Hepatocyte (in vitro differentiated cells): Measurements from ENCODE around the gene RAP1GAP2. TPM values are rescaled to one million over a fixed set of nuclear protein-coding genes. Genes with fewer than 3 reads are reported as not detected.

Experiments used
- DNase-seq: peaks from one replicate; pipeline ENCODE4 v3.0.0-alpha.2; 2016; ENCODE audit warnings: low spot score
- H2AFZ ChIP-seq: fragments of 200-600 bp; sonication (generic); 2 replicates; pipeline ENCODE4 v1.6.0; 2016; ENCODE audit warnings: antibody characterized with exemption, mild to moderate bottlenecking
- H3K27ac ChIP-seq: fragments of 200-600 bp; sonication (generic); 2 replicates; pipeline ENCODE4 v1.5.1; 2016; ENCODE audit warnings: mild to moderate bottlenecking
- H3K27me3 ChIP-seq: fragments of 200-600 bp; sonication (generic); 2 replicates; pipeline ENCODE4 v1.6.1; 2016
- H3K36me3 ChIP-seq: fragments of 200-600 bp; sonication (generic); replicated peaks from 2 replicates; pipeline ENCODE4 v1.5.1; 2016; ENCODE audit warnings: low read depth; ENCODE audit not compliant: insufficient read depth
- H3K4me1 ChIP-seq: fragments of 200-600 bp; sonication (generic); 2 replicates; pipeline ENCODE4 v1.5.1; 2016; ENCODE audit warnings: mild to moderate bottlenecking, moderate library complexity; ENCODE audit not compliant: insufficient read depth
- H3K4me2 ChIP-seq: fragments of 200-600 bp; sonication (generic); 2 replicates; pipeline ENCODE4 v1.6.0; 2016
- H3K4me3 ChIP-seq: fragments of 200-600 bp; sonication (generic); 2 replicates; pipeline ENCODE4 v1.5.1; 2016; ENCODE audit warnings: mild to moderate bottlenecking
- H3K79me2 ChIP-seq: fragments of 200-600 bp; sonication (generic); 2 replicates; pipeline ENCODE4 v1.6.0; 2017; ENCODE audit warnings: mild to moderate bottlenecking
- H3K9me2 ChIP-seq: fragments of 200-600 bp; sonication (generic); replicated peaks from 2 replicates; pipeline ENCODE4 v1.6.0; 2017; ENCODE audit warnings: mild to moderate bottlenecking; ENCODE audit not compliant: insufficient read depth
- H3K9me3 ChIP-seq: fragments of 200-600 bp; sonication (generic); 2 replicates; pipeline ENCODE4 v1.5.1; 2016; ENCODE audit warnings: low read depth, mild to moderate bottlenecking
- H4K20me1 ChIP-seq: fragments of 200-600 bp; sonication (generic); 2 replicates; pipeline ENCODE4 v1.6.0; 2016; ENCODE audit warnings: mild to moderate bottlenecking; ENCODE audit not compliant: insufficient read depth, poor library complexity, severe bottlenecking
- CTCF ChIP-seq: fragments of 200-600 bp; sonication (generic); IDR thresholded peaks from 2 replicates; pipeline ENCODE4 v1.5.1; 2016; ENCODE audit warnings: antibody characterized with exemption, mild to moderate bottlenecking; ENCODE audit not compliant: poor library complexity
- EZH2 ChIP-seq: fragments of 200-600 bp; sonication (generic); IDR thresholded peaks from 2 replicates; pipeline ENCODE4 v1.6.1; 2016; ENCODE audit warnings: antibody characterized with exemption, mild to moderate bottlenecking, borderline replicate concordance
- EZH2phosphoT487 ChIP-seq: fragments of 200-600 bp; sonication (generic); IDR thresholded peaks from one replicate; pipeline ENCODE4 v1.6.1; 2018; ENCODE audit warnings: antibody characterized with exemption, mild to moderate bottlenecking, low read depth, moderate library complexity; ENCODE audit not compliant: unreplicated experiment, severe bottlenecking
- WGBS: methylation state at CpG from one replicate; pipeline ENCODE4 v1.1.6; 2016; ENCODE audit warnings: low lambda C conversion rate; ENCODE audit errors: missing lambda C conversion rate; 5-methylcytosine and 5-hydroxymethylcytosine counted together
- polyA plus RNA-seq: library from polyadenylated mRNA; unstranded; fragments of >200 nt; fragmentation: Nextera tagmentation; extraction: Ambion mirVana; gene quantifications from 2 replicates; pipeline ENCODE4 v1.2.1, GENCODE V29; 2016
- total RNA-seq: library from RNA; depleted of rRNA; stranded (reverse); fragments of >200 nt; gene quantifications from 2 replicates; pipeline ENCODE4 v1.2.3, GENCODE V29; 2014

RAP1GAP2 gene
- total and polyA plus RNA-seq, 2 experiments from 2014 or later = 3.0 to 10.0 TPM

GRCh38 chr17:2898255-2898926 is 102.2 kb downstream of the RAP1GAP2 start:
- DNase-seq = no peak
- H3K9me2 ChIP-seq = no peaks in the 10 kb centered on the region
- H3K4me1 ChIP-seq = peaks cover 4% of the 10 kb centered on the region
- no peaks in the 10 kb centered on the region for H3K27me3 ChIP-seq
- 89% methylated on average over 15 of the region's 15 CpGs for WGBS
- H3K4me2 ChIP-seq = no peak overlapping the region
- H3K27ac ChIP-seq = no peak overlapping the region
- no peaks in the 10 kb centered on the region for H3K36me3 ChIP-seq
- H3K79me2 ChIP-seq = no peaks in the 10 kb centered on the region
- H2AFZ ChIP-seq = no peak overlapping the region
- no peaks in the 10 kb centered on the region for H4K20me1 ChIP-seq
- TF ChIP-seq EZH2phosphoT487 = no peak
- no peak for TF ChIP-seq EZH2
- TF ChIP-seq CTCF = no peak
- H3K9me3 ChIP-seq = no peaks in the 10 kb centered on the region
- no peak overlapping the region for H3K4me3 ChIP-seq

GRCh38 chr17:2899906-2900305 is 103.7 kb downstream of the RAP1GAP2 start:
- H3K36me3 ChIP-seq = no peaks in the 10 kb centered on the region
- peaks cover 4% of the 10 kb centered on the region for H3K4me1 ChIP-seq
- H3K4me3 ChIP-seq = no peak overlapping the region
- no peaks in the 10 kb centered on the region for H3K27me3 ChIP-seq
- H3K27ac ChIP-seq = peak overlapping the region; percentile 76
- H3K79me2 ChIP-seq = no peaks in the 10 kb centered on the region
- H4K20me1 ChIP-seq = no peaks in the 10 kb centered on the region
- WGBS = 45% methylated on average over 9 of the region's 9 CpGs
- TF ChIP-seq CTCF (no peak), EZH2phosphoT487 (no peak), EZH2 (no peak)
- peak; percentile 72 for DNase-seq
- no peaks in the 10 kb centered on the region for H3K9me2 ChIP-seq
- peak overlapping the region; percentile 66 for H3K4me2 ChIP-seq
- no peak overlapping the region for H2AFZ ChIP-seq
- H3K9me3 ChIP-seq = no peaks in the 10 kb centered on the region

DNA sequence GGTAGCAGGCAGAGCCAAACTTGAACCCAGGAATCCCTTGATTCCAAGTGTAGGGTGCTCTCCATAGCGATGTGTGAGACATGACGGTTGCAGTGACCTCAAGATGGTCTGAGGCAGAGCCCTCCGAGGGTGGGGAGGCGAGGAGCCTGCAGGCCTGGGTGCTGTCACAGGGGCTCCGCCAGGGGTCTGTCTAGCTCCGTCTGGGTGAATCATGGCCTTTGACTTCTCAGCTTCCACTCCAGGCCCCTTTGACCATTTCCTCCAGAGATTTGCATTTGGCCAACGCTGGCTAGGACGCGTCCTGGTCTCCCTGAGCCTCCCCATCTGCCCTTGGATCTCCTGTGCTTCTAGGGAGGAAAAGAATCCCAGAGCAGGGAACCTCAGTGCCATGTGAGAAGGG is 104.6 kb downstream of the RAP1GAP2 start:
- TF ChIP-seq CTCF = no peak
- no peak for TF ChIP-seq EZH2
- no peak for TF ChIP-seq EZH2phosphoT487
- no peak overlapping the region for H3K4me2 ChIP-seq
- 90% methylated on average over 9 of the region's 9 CpGs for WGBS
- H3K27ac ChIP-seq = peak overlapping the region; percentile 76
- no peaks in the 10 kb centered on the region for H3K36me3 ChIP-seq
- H3K9me3 ChIP-seq = no peaks in the 10 kb centered on the region
- H3K9me2 ChIP-seq = no peaks in the 10 kb centered on the region
- H2AFZ ChIP-seq = no peak overlapping the region
- no peak for DNase-seq
- no peaks in the 10 kb centered on the region for H3K79me2 ChIP-seq
- no peaks in the 10 kb centered on the region for H3K27me3 ChIP-seq
- no peak overlapping the region for H3K4me3 ChIP-seq
- peaks cover 4% of the 10 kb centered on the region for H3K4me1 ChIP-seq
- H4K20me1 ChIP-seq = no peaks in the 10 kb centered on the region
